Brain pericyte (primary cell): ENCODE measurements around the gene SULT1C3.
"Not testable (repeated sequence)": the region's sequence is repeated elsewhere in the genome, so short reads cannot be mapped to it uniquely, and the experiment has no call there.

Source experiments
- DNase-seq: peaks from one replicate; pipeline ENCODE4 v3.0.0-alpha.2; 2012; ENCODE audit warnings: low read depth, low spot score

Gene SULT1C3

DNA sequence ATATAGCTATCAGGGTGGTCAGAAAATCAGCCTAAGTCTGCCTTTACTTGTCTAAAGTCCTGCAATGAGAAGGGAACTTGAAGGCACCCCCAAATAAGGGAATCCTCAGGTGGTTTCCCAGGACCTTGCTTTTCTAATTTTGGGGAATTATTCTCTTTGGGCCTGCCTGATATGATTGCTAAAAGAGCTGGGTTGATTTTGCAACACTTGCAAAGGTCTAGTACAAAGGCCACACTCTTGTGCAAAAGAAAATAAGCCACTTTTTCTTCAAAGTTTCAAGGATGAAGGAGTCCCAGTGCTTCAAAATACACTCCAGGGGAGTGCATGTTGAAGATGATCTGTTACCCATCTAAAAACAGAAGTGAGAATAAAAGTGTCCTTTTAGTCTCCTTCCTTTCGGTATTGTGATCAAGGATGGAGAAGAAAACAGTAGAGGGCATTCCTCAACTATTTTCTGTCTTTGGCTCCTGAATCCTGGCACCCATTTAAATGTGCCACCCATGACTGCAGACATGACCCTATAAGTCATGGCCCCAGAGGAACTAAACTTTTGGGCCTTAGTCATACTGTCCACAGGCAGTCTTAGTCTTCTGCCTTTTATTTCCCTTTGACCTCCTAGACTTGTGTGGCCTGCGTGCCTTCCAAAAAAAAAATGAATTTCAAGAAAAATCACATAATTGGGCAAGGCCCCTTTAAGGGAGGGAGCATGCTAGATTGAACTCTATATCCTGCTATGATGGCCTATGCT lies 5.1 kb downstream of the SULT1C3 start:
- DNase-seq = no peak

DNA sequence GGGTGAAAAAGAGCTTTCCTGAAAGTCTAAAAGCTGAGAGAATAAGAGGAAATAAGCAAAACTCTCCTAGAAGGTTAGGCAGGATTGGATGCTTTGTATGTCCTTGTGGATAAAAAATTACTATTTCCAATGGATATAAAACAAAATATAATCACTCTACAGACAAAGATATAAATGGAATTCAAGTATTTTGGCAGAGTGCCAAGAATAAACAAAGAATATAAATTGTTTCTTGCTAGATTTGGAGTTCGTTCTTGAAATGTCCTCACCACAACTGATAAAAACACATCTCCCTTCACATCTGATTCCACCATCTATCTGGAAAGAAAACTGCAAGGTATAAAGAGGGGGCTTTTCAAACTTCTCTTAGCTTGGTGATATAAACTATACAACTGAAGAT lies 13.3 kb downstream of the SULT1C3 start:
- no peak for DNase-seq

DNA sequence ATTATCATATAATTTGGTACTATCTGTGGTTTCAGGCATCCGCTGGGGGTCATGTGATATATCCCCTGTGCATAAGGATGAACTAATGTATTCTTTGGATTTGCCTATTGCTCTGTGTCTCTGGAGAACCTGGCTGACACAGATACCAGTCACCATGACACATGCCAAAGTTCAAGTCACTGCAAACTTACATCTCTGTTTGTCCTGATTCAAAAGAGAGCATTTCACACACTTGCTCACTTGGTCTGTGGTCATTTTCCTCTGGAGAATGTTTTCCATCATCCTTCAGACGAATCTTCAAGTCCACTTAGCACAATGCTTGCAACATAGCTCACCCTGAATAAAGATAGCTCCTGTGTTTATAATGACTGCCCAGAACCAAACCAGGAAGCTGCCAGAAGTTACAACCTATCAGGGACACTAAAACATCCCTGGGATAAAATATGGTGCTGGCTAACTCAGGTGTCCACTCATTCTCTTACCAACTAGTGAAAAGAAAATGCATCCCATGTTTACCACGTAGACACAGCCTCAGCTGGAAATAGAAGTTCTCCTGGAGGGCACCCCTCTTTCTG lies 18.1 kb downstream of the SULT1C3 start:
- DNase-seq = no peak

DNA sequence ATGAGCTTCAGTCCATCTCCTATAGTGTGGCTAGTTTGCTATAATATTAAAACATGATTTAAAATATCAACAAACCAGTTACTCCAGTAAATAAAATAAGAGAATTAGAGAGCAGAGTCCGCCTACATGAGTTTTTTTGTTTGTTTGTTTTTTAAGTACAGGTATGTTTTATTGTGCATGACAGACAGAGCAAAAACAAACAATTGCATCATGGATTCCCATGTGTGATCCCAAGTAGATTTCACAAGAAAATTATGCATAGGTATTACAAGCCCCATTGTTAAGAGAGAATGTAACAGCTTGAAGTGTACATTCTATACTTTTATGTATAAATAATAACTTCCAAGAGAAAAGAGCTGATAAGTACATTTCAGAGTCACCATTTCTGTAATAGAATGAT lies 21.0 kb downstream of the SULT1C3 start:
- no peak for DNase-seq

DNA sequence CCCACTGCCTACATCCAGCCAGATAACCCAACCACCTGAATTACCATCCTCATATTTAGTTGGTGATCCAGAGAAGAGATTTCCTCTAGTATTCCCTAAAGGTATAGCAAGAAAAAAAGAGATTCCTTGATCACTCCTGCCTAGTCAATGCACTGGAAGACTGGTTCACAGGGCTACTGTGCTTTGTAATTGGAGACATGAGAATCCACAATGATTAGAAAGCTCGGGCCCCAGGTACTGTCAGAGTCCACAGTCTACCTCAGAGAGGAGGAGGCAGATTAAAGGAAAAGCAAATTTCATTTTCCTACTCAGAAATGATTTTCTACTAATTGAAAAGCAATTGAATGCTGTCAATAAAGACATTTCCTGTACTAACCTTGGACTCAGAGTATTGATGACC lies 22.3 kb downstream of the SULT1C3 start:
- no peak for DNase-seq

DNA sequence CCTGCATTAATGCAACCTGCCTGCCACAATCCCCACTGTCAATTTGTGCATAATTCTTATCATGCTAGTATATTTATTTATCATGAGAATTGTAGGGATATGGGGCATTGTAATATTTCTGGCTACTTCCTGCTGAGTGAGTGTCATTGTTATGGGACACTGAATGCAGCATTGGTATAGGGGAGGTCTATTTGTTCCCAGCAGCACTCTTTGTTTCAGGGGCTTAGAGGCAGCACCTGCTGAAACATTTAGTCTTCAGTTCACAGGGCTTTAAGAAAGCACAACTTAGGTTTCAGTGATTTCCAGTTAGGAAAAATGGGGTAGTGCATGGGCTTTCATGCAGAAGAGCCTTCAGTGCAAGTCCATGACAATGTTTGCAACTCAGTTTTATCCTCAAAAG lies 23.6 kb downstream of the SULT1C3 start:
- DNase-seq = no peak

DNA sequence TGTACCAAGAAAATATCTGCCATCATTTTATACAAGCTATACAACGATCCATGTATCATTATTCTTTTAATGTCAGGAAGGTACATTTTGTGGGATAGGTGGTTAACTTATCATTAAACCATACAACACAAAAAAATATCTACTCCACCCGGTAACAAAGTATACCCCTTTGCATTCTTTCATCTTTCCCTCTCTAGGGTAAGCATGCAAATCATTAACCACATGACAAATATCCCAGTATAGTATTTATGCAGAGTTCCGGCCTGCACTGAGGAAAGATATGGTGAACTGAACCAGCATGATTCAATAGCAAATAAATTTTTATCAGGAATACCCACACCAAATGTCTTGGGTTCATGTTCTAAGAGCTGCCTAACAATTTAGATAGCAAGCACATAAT lies 26.4 kb downstream of the SULT1C3 start:
- no peak for DNase-seq

DNA sequence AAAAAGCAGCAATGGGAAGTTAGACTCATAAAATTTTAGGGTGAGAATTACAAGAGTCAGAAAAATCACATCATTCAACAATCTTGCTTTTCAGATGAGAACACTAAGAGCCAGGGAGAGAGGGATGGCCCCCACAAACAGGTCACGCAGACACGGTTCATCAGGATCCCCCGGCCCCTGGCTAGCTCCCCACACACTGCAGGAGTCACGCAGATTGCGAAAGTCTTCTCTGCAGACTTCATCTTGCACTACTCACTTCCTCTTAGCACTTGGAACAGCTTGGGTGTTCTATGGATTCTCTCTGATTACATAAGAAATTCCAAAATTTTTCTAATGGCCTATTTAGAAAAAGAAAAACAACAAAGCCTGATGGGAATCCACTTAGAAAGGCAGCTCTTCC lies 27.3 kb downstream of the SULT1C3 start:
- DNase-seq = peak; percentile 53

DNA sequence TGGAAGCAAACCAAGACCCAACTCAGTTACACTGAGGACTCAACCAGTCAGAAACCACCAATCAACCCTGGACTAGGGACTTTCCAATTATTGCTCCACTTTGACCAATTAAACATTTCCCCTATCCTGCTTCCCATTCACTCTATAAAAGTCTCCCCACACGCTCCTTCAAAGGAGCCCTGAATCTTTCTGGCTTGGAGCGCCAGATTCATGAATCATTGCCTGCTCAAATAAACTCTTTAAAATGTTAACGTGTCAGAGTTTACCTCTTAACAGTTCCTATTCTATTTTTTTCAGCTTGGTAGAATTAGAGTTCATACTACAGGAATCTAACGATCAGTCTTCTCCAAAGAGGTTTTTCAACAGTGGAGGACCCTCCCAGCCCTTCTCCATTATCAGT lies 28.2 kb downstream of the SULT1C3 start:
- no peak for DNase-seq

DNA sequence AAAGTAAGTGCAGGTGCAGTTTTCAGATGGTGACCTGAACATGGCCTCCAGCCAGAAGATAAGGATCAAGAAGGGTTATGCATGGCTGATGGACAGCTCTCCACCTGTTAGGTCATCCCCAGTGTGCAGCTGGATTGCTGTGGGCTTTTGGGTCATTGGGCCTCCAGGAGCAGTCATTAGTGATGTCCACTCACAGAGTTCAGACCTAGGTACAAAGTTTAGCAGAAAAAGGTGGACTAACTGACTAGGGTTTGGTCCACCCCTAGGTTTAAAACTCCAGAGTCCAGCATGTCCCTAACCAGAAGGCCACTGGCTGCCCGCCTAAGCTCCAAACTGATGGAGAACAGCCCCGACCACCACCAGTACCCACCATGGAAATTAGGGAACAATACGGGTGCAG lies 30.6 kb downstream of the SULT1C3 start:
- no peak for DNase-seq

DNA sequence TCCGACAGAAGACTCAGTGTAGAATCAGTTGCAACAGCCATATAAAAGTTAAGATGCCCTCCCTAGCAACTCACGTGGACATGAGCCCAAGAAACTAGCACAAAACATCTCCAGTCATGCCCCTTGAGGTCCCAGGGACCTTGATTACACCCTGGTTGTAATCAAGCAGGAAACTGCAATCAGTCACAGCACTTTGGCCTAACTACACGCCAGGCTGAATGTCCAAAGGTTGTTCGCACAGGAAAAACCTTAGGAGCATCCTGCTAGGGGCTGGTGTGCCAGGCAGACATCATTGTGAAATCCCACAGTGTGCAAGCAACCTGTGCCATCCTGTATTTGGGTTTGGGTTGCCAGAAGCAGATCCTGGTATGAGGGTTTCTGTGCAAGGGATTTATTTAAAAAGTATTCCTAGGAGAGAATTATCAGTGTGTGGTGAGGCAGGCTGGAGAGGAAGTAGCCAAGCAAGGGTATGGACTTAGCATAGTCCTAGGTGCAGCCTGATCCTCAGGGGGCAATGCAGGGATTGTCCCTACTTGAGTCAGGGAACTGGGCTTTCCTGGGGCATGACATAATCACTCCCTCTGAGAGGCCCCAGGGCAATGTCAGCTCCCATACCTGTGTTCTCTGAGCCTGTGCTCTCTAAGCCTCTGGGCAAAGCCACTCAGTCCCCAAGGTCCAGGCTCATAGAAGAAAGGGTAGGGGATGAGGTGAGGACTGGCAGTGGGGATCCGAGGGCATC lies 31.2 kb downstream of the SULT1C3 start:
- DNase-seq = no peak

DNA sequence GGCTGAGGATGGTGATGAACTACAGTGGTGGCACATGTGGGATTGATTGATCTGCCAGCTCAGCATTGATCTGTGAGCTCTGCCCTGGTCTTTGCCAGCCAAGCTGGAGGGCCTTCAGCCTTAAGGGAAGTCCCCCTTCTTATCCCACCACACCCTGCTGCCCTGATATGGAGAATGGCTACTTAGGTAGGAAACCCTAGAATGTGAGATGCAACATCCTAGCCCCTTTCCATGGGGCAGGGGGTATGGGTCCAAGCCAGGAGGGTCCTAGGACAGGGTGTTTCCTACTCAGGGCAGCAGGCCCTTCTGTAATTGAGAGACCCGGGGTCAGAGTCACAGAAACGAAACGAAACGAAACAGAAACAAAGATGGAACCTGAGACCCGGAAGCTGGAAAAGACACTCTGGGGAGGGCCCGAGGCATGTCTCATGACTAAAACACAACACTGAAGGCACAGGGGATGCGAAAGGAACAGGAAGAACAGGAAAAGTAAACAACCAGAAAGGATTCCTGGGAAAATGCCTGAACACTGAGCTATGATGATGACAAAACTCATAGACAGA lies 32.0 kb downstream of the SULT1C3 start:
- peak; percentile 53 for DNase-seq

DNA sequence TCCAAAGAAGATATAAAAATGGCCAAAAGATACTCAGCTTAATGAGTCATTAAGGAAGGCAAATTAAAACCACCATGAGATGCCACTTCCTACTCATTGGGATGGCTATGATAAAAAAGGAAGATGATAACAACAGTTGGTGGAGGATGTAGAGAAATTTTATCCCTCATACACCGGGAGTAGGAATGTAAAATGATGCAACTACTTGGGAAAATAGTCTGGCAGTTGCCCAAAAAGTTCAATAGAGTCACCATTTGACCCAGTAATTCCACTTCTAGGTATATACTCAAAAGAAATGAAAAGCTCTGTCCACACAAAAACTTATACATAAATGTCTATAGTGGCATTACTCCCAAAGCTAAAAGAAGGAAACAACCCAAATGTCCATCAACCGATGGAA lies 38.9 kb downstream of the SULT1C3 start:
- DNase-seq = no peak

DNA sequence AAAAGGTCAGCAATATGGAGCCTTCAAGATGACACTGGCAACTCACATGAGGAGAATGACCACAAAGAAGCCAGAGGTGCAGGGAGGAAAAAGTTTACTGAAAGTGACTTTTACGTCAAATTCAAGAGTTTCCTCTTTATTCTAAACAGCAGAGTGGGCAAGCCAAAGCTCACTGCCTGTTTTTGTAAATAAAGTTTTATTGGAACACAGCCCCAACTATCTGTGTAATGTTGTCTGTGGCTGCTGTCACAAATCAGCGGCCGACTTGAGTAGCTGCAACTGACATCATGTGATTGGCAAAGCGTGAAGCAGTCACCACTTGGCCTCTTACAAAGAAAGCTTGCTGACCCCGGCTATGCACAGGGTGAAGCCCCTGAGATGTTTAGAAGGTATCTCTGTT lies 39.7 kb downstream of the SULT1C3 start:
- DNase-seq = no peak

DNA sequence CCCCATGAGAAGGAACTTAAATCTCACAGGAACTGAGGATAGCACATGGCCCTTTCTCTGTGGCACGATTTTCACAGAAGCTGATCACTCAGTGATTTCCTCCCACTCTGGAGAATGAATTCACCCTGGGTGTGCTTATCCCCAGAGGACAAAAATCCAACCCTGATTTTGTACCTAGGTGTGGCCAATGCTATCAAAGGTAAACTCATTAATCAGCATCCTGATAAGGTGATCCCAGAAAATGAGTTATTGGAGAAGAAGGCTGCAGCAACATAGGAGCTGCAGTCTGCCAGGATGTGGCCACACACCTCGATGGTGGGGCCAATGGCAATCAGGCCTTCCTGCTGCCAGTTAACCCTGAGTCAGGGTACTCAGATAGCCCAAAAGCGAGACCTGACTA lies 40.7 kb downstream of the SULT1C3 start:
- no peak for DNase-seq

DNA sequence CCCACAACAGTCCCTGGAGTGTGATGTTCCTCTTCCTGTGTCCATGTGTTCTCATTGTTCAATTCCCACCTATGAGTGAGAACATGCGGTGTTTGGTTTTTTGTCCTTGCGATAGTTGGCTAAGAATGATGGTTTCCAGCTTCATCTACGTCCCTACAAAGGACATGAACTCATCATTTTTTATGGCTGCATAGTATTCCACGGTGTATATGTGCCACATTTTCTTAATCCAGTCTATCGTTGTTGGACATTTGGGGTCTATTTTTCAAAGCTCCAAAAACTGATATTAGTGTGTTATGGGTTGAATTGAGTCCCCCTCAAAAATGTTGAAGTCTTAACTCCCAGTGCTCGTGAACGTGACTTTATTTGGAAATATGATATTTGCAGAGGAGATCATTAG lies 44.8 kb downstream of the SULT1C3 start:
- not testable (repeated sequence) for DNase-seq

DNA sequence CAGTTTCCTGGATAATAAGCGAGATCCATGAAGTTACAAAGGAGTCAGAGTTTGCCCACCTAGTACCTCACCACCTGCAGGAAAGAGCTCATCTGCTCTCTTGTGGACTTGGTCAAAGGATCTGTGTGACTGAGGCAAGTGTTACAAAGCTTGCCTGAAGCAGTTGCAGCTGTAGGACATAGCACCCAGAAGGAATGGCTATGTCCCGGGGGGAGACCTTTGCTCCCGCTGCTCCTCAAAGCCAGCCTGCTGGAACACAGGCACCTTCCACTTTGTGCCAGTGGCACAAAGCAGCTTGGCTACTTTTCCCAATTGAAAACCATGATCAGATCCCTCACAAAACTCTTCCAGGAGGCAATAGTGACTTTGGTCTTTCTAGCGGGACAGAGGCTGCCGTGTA lies 45.8 kb downstream of the SULT1C3 start:
- DNase-seq = no peak

DNA sequence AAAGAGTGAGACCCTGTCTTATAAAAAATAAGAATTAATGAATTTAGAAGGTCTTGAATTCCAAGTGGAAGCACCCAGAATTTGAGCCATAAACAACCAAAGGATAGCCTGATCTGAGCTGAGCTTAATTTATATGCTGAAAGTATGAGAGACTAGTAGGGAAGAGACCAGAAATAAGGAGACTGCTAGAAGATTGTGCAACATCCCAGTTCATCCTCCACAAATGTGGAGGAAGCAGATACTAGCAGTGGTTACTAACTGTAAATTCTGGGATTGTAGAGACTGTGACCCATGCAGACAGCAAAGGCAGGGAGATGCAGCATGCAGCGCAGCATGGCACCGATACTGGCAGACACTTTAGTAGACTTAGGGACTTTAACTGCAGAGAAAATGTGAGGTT lies 47.4 kb downstream of the SULT1C3 start:
- DNase-seq = no peak

DNA sequence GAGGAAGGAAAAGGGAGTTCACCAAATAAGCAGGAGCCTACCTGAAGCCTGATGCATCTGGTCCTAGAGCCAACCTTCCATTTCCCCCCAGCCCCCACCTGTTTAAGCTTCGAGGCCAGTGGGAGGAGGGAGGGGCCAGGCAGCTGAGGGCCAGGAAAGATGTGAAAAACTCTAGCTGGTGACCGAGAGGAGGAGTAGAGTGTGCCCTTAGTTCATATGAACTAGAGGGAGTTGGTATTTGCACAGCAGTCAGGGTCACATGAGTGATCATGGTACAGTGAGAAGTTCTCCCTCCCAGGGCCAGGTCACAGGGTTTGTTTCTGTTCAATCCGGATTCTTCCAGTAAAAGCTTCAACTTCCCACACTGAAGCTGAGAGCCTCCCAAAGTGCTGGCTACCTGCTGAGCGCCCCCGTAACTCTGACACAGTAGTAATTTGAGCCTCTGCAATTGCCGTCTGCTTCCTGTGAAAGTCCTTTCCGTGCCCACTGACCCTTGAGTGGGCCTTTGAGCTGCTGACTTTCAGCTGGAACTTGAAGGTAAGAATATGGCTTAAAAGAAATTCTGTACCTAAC lies 48.9 kb downstream of the SULT1C3 start, which contains the start of gene SULT1C2:
Gene SULT1C2 (plus strand): TSS at position 362 of the 573 bp plus-strand sequence. CDS start 4,773 bp downstream, outside the sequence.
- DNase-seq = peak; percentile 99

DNA sequence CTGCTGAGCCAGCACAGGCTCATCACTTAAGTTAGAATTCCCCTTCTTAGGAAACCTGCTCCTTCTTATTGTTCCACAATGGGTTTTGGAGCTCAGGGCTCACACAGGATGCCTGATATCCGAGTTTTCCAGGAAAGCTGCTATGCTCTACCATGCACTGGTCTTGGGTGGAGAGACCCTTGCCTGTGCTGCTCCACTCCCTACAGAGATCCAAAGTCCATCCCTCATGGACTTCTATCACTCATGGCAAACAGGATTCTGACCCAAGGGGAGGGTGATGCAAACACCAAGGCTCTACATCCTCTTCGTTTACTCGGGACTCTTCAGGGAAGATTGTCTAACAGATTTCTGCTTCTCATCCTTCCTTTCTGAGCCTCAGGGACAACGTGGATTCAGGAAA lies 54.1 kb downstream of the SULT1C3 start:
- no peak for DNase-seq

DNA sequence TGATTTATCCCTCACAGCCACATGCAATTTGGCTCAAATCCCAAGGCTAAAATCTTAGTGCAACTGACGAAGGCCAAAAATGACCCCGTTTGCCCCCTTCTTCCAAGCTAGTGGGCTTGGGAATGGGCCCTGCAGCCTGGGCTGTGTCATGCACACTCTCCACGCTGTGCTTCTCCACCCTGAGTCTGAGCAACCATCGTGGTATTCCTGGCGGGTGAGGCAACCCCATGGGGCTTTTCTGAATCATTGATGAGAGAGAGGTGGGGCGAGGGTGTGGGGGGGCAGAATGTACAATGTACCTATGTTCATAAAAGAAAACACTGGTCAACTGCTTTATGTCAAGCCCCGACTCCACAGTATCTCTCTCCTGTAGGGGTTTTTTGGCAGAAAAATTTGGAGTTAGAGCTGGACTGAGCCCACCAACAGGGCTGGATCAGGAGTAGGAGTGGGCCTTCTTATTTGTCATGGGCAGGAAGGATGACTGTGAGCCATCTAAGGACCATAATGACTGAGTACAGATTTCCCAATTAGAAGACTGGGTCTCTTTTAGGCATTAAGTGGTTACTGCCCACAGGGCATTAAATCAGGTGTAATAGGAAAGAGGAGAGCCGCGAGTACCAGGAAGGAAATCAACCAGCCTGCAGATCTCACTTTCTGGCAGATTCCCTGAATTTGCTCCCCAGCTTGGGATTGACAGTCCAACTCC lies 57.8 kb downstream of the SULT1C3 start:
- peak; percentile 37 for DNase-seq

DNA sequence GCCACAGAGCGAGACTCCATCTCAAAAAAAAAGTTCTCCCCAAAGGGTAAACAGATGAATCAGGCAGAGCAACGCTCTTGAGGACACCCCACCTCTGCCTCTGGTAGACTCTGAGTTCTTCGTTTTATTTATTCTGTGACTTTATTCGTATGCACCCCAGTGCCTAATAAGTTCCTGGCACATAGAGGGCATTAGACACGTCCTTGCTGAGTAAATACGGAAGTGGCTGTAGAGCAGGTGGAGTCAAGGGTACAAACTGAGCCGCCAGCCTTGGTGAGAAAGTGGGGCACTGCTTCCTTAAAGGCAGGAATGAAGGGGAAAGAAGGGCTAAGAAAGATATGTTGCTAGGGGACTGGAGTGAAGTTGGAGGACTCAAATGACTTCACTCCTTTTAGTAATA lies 61.8 kb downstream of the SULT1C3 start:
- no peak for DNase-seq
